Endodermal cell (in vitro differentiated cells): ENCODE data around the gene ZNF91. TPM values are rescaled to one million over a fixed set of nuclear protein-coding genes. Genes with fewer than 3 reads are reported as not detected.
"Not testable (repeated sequence)": the region's sequence is repeated elsewhere in the genome, so short reads cannot be mapped to it uniquely, and the experiment has no call there.

Experiments used
- DNase-seq: peaks from one replicate; pipeline ENCODE4 v3.0.0-alpha.2; 2017
- H3K27ac ChIP-seq: 2 replicates; pipeline ENCODE4 v1.5.1; 2013; ENCODE audit warnings: mild to moderate bottlenecking, low read depth, low read length, moderate library complexity
- H3K27me3 ChIP-seq: 2 replicates; pipeline ENCODE4 v1.6.1; 2013; ENCODE audit warnings: mild to moderate bottlenecking, low read length, moderate library complexity; ENCODE audit not compliant: insufficient read depth, control insufficient read depth, poor library complexity, severe bottlenecking
- H3K36me3 ChIP-seq: 2 replicates; pipeline ENCODE4 v1.7.0; 2013; ENCODE audit warnings: mild to moderate bottlenecking, low read length, moderate library complexity; ENCODE audit not compliant: control insufficient read depth, insufficient read depth
- H3K4me1 ChIP-seq: one replicate; pipeline ENCODE4 v1.7.0; 2013; ENCODE audit warnings: low read length; ENCODE audit not compliant: control insufficient read depth, insufficient read depth
- H3K4me3 ChIP-seq: 2 replicates; pipeline ENCODE4 v1.5.1; 2013; ENCODE audit warnings: mild to moderate bottlenecking, low read length, moderate library complexity
- H3K9ac ChIP-seq: 2 replicates; pipeline ENCODE4 v1.6.1; 2013; ENCODE audit warnings: mild to moderate bottlenecking, low read length, moderate library complexity; ENCODE audit not compliant: poor library complexity, severe bottlenecking; ENCODE audit errors: extremely low read depth
- H3K9me3 ChIP-seq: 2 replicates; pipeline ENCODE4 v1.6.1; 2013; ENCODE audit warnings: mild to moderate bottlenecking, low read length, moderate library complexity; ENCODE audit not compliant: control insufficient read depth
- H3K27ac Mint-ChIP-seq: 2 replicates; pipeline ENCODE4 v1.8.0; 2020; ENCODE audit warnings: mixed read lengths
- H3K27me3 Mint-ChIP-seq: 2 replicates; pipeline ENCODE4 v1.8.0; 2021; ENCODE audit warnings: mild to moderate bottlenecking, mixed read lengths; ENCODE audit not compliant: insufficient read depth
- H3K36me3 Mint-ChIP-seq: 2 replicates; pipeline ENCODE4 v1.8.0; 2020; ENCODE audit warnings: low read depth, mixed read lengths
- H3K4me1 Mint-ChIP-seq: 2 replicates; pipeline ENCODE4 v1.8.0; 2020; ENCODE audit warnings: mixed read lengths
- H3K4me3 Mint-ChIP-seq: 2 replicates; pipeline ENCODE4 v1.8.0; 2020; ENCODE audit warnings: mild to moderate bottlenecking, moderate library complexity, mixed read lengths
- H3K9me3 Mint-ChIP-seq: 2 replicates; pipeline ENCODE4 v1.8.0; 2020; ENCODE audit warnings: mild to moderate bottlenecking, mixed read lengths
- CTCF ChIP-seq: fragments of 200-600 bp; sonication (generic); conservative IDR thresholded peaks from 2 replicates; pipeline ENCODE4 v1.5.0; 2021; ENCODE audit warnings: antibody characterized with exemption, mild to moderate bottlenecking
- WGBS, 2 experiments: methylation state at CpG; one replicate each; pipeline versions ENCODE4 v1.1.5 to v1.1.7; 2013; ENCODE audit warnings: missing lambda C conversion rate in 2 of 2, mixed read lengths in 1 of 2; ENCODE audit not compliant: insufficient coverage in 1 of 2, insufficient read length in 1 of 2; 5-methylcytosine and 5-hydroxymethylcytosine counted together
- total RNA-seq, 2 donors: library from RNA; stranded (reverse); fragmentation: NEBNext Ultra II Directional in 1 of 2; extraction: Animal tissue kit (Norgen Biotek cat#: 25700) in 1 of 2; gene quantifications; 2 replicates in 1 of 2; 3 replicates in 1 of 2; pipeline ENCODE4 v1.2.1, GENCODE V29; 2021

The ZNF91 gene
- total RNA-seq, 2 donors from 2014 or later: 66.9 to 75.4 TPM

DNA sequence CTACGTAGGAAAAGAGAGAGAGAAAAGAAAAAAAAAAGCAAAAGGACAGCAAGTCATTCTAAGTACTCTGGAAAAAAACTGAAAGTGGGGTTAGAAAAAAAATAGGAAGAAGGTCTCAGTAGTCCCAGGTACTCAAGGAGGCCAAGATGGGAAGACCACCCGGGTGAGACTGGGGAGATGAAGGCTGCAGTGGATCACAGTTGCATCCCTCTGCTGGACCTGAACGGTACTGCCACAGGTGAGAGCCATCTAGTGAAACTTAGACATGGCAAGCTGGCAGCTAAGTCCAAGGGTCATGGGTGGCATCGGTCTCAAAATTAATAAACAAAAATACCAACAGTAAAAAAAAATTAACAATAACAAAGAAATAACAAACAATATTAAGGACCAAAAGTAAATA is 41.0 kb upstream of the ZNF91 start:
- peaks cover 50% of the 10 kb centered on the region for H3K9me3 ChIP-seq
- no peak overlapping the region for H3K27ac ChIP-seq
- no peak overlapping the region for H3K9ac ChIP-seq
- Mint-ChIP-seq H3K36me3 (peaks cover 9% of the 10 kb centered on the region), H3K4me1 (no peaks in the 10 kb centered on the region), H3K27me3 (peaks cover 2% of the 10 kb centered on the region), H3K9me3 (peaks cover 69% of the 10 kb centered on the region), H3K27ac (no peak overlapping the region), H3K4me3 (no peak overlapping the region)
- 71% methylated on average over 3 of the region's 4 CpGs; no CpG with 5 or more reads in 1 of the 2 experiments for WGBS, 2 experiments
- peak; percentile 59 for TF ChIP-seq CTCF
- H3K4me1 ChIP-seq: no peaks in the 10 kb centered on the region
- H3K4me3 ChIP-seq: no peak overlapping the region
- no peaks in the 10 kb centered on the region for H3K27me3 ChIP-seq
- H3K36me3 ChIP-seq: no peaks in the 10 kb centered on the region
- DNase-seq: peak; percentile 69

GRCh38 chr19:23420824-23421223 is 25.6 kb upstream of the ZNF91 start:
- H3K4me1 ChIP-seq: no peaks in the 10 kb centered on the region
- no peak for DNase-seq
- peak; percentile 40 for TF ChIP-seq CTCF
- Mint-ChIP-seq H3K27ac (no peak overlapping the region), H3K4me1 (no peaks in the 10 kb centered on the region), H3K36me3 (peaks cover 2% of the 10 kb centered on the region), H3K27me3 (no peaks in the 10 kb centered on the region), H3K4me3 (no peak overlapping the region), H3K9me3 (peaks cover 30% of the 10 kb centered on the region)
- H3K27me3 ChIP-seq: no peaks in the 10 kb centered on the region
- 72 to 81% methylated on average over 3 to 5 of the region's 5 CpGs for WGBS, 2 experiments
- H3K4me3 ChIP-seq: no peak overlapping the region
- H3K27ac ChIP-seq: no peak overlapping the region
- no peak overlapping the region for H3K9ac ChIP-seq
- no peaks in the 10 kb centered on the region for H3K9me3 ChIP-seq
- no peaks in the 10 kb centered on the region for H3K36me3 ChIP-seq

- H3K9me3 Mint-ChIP-seq: peaks cover 25% of the 10 kb centered on the region
- WGBS, 2 experiments: 91% methylated on average over 32 of the region's 38 CpGs; no CpG with 5 or more reads in 1 of the 2 experiments
- not testable (repeated sequence) for H3K36me3 Mint-ChIP-seq, H3K27me3 Mint-ChIP-seq, H3K4me3 Mint-ChIP-seq, H3K9me3 ChIP-seq, H3K9ac ChIP-seq, DNase-seq, H3K36me3 ChIP-seq, H3K4me1 Mint-ChIP-seq, H3K4me3 ChIP-seq, H3K4me1 ChIP-seq, H3K27ac ChIP-seq, H3K27ac Mint-ChIP-seq, H3K27me3 ChIP-seq
Observed at GRCh38 chr19:23419261-23419660, 24.0 kb upstream of the ZNF91 start.
